ENCODE results near the gene LRAT.
A peak's percentile ranks its signal among the peaks of the same experiment; 100 is the strongest.
"Not testable (repeated sequence)": the region's sequence is repeated elsewhere in the genome, so short reads cannot be mapped to it uniquely, and the experiment has no call there.

LRAT gene

GRCh38 chr4:154743683-154744340 is at the start of gene LRAT:
TSS of gene LRAT (plus strand) at chr4:154744000. CDS start at chr4:154744327, 327 bp downstream.
- DNase-seq (ENCODE audit: low spot score) = peak; percentile 37

- DNase-seq (ENCODE audit: low spot score) = no peak
Observed at GRCh38 chr4:154707877-154708276, 35.9 kb upstream of the LRAT start.

GRCh38 chr4:154709550-154709949 is 34.2 kb upstream of the LRAT start:
- DNase-seq (ENCODE audit: low spot score) = no peak

GRCh38 chr4:154711522-154711921 is 32.3 kb upstream of the LRAT start:
- no peak for DNase-seq (ENCODE audit: low spot score)

GRCh38 chr4:154714339-154715040 is 29.3 kb upstream of the LRAT start:
- DNase-seq (ENCODE audit: low spot score) = no peak

GRCh38 chr4:154719087-154719486 is 24.7 kb upstream of the LRAT start:
- no peak for DNase-seq (ENCODE audit: low spot score)

- DNase-seq (ENCODE audit: low spot score) = no peak
Observed at GRCh38 chr4:154720123-154720522, 23.7 kb upstream of the LRAT start.

GRCh38 chr4:154720618-154721267 is 23.1 kb upstream of the LRAT start:
- no peak for DNase-seq (ENCODE audit: low spot score)

- DNase-seq (ENCODE audit: low spot score) = no peak
Observed at GRCh38 chr4:154722262-154722661, 21.5 kb upstream of the LRAT start.

- not testable (repeated sequence) for DNase-seq (ENCODE audit: low spot score)
Observed at GRCh38 chr4:154723601-154724000, 20.2 kb upstream of the LRAT start.

- DNase-seq (ENCODE audit: low spot score) = no peak
Observed at GRCh38 chr4:154727540-154727939, 16.3 kb upstream of the LRAT start.

- no peak for DNase-seq (ENCODE audit: low spot score)
Observed at GRCh38 chr4:154731756-154732155, 12.0 kb upstream of the LRAT start.

- no peak for DNase-seq (ENCODE audit: low spot score)
Observed at GRCh38 chr4:154732669-154733068, 11.1 kb upstream of the LRAT start.

GRCh38 chr4:154736770-154737169 is 7.0 kb upstream of the LRAT start:
- no peak for DNase-seq (ENCODE audit: low spot score)

- DNase-seq (ENCODE audit: low spot score) = no peak
Observed at GRCh38 chr4:154738426-154738825, 5.4 kb upstream of the LRAT start.

GRCh38 chr4:154739111-154739510 is 4.7 kb upstream of the LRAT start:
- DNase-seq (ENCODE audit: low spot score) = no peak

GRCh38 chr4:154740462-154740861 is 3.3 kb upstream of the LRAT start:
- DNase-seq (ENCODE audit: low spot score) = no peak

GRCh38 chr4:154741131-154741665 is 2.6 kb upstream of the LRAT start:
- no peak for DNase-seq (ENCODE audit: low spot score)

GRCh38 chr4:154741922-154742850 is 1.6 kb upstream of the LRAT start:
- no peak for DNase-seq (ENCODE audit: low spot score)

- DNase-seq (ENCODE audit: low spot score) = no peak
Observed at GRCh38 chr4:154744341-154744926, 634 bp downstream of the LRAT start.

GRCh38 chr4:154757713-154758112 is 13.9 kb downstream of the LRAT start:
- DNase-seq (ENCODE audit: low spot score) = no peak
